HG03378 (cell line): ENCODE results near the gene MAP3K14.

Experiments used
- ATAC-seq: cut with Tn5 transposase; IDR thresholded peaks from one replicate; pipeline ENCODE4 v1.9.1; 2021; ENCODE audit warnings: mild to moderate bottlenecking, moderate library complexity; ENCODE audit not compliant: unreplicated experiment

The MAP3K14 gene

DNA sequence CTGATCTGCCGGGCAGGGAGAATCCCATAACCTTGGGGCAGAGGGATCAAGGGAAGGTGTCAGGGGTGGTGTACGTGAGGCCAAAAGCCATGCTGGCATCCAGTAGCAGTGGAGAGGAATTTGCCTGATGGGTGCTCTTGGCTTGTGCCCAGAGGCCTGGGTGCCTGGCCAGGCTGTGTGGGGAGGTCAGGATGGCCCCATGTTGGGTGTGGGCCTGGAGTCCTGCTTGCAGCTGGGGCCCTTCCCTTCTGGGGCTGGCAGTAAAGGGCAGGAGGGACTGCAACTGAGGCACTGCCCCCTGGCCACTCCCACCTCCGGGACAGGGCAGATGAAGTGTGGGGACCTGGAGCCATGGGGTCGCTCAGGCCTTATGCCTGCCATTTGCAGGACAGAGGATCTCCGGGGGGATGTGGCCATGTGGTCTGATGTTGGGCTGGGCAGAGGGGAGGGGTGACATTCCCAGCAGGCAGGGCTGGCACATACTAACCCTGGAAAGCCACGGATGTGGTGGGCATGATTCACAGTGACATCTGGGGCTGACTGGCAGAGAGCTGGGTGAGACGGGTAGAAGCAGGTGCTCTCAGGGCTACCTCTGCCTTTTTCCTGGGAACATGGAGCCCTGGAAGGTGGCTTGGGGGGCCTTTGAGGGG, 91.6 kb downstream of the MAP3K14 start:
- no peak for ATAC-seq

DNA sequence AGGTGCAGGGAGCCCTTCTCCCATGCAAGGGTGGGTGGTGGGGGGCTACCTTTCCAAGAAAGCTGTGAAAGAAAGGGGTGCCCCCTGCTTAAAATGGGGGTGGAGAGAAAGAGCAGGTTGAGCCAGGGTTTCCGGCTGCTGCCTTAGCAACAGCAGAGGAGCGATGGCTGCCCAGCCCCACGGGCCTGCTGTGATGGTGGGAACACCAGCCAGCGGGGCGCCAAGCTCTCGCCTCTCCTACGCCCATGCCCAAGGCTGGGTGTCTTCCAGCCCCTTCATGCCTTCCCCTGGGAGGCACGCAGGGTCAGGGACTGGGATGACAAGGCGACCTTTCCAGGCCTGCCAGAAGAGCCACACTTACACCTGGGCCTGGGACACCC, 92.2 kb downstream of the MAP3K14 start:
- ATAC-seq: no peak

DNA sequence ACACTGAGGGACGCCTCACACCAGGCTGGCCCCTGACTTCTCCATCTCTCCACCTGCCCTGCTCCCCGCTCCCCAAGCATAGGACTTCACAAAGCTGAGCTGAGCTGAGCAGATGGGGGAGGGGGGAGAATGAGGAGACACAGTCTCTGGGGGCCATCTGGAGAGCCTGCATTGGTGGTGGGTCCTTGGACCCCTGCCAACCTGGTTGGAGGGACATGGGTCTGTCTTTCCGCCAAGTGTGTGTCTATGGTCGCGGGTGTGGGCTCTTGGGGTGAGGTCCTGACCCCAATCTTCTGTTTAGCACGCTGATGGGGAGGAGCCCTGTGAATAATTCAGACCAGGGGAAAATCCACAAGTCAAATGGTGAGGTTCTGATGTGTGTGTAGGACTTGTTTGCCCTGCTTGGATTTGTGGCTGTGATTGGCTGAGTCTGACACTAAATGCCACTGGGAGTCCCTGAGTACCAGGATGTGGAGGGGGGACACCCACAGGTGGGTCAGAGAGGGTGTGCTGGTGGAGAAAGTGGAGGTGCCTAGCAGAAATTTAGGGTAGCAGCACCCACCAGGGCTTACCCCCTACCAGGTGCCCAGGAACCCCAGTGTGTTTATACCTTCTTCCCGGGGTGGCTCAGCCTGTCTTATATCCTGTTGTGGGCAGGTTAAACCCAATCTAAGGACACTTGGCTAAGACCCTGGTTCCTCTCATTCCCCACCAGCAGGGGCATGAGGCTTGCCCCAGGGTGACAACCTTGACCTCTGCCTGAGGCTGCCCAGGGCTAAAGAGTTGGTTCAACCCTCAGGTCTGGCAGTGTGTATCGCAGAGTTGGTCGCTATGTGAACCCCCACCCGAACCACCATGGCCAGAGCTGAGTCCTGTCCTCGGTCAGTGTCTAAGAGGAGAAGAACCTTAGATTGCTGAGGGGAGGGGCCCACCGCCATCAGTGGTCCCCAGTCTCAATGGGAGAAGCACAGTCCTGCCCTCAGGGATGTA, 93.0 kb downstream of the MAP3K14 start:
- ATAC-seq: no peak

DNA sequence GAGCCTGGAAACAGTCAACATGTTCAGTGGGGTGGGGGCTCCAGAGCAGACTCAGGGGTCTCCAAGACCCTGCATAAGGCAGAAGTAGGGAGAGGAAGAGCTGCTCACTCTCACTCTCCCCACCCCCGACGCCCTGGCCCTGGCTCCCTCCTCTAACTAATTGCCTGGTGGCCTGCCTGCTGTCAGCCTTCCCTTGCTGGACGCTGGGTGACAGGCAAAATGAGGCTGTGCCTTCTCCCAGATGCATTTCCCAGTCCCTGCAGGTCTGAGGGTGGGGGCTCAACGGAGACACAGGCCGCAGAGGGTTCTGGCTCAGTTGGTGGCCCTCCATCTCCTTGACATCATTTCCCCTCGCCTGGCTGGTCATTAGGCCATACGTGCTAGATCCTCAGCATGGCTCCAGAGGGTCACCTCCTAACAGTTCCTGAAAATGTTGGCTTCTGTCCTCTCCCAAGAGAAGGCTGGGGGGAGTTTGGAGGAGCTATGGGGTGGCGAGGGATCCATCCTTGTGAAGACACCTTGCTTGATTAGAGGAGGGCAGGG, 93.8 kb downstream of the MAP3K14 start:
- ATAC-seq: no peak

DNA sequence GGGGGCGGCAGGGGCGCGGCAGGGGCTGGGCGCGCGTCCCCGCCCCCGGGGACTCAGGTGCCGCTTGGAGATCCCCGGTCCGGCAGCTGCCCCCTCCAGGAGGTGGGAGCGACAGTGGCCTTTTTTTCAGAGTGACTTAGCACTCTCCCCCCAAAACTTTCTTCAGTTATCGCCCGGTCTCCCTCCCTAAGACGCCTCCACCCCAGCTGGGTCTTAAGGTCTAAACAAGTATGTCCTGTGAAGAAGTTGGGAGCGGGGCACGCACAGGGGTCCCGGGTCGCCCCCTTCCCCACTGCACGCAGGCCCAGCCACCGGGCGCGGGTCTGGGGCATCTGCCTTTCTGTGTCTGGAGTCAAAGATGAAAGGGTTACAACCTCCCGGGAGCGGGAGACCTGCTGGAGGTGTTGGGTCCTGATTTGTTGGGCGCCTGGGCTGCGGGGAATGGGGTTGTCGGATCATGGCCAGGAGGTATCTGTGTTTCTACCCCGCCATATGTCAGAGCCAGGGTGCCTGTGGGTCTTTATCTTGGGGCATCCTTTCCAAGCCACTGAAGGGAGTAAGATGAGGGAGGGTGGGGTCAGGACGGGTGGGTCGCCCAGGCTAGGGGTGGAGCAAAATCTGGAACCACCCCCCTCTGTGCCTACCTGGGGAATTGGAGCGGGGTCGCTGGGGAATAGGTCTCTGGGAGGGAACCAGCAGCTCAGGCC, 94.4 kb downstream of the MAP3K14 start:
- no peak for ATAC-seq

DNA sequence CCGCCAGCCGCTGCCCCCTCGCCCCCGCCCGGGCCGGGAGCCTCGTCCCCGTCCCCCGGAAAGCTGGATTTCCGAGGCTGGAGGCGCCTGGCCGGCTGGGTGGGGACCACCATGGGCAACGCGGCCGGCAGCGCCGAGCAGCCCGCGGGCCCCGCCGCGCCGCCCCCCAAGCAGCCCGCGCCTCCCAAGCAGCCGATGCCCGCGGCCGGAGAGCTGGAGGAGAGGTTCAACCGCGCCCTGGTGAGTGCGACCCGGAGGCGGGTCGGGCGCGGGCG, 94.9 kb downstream of the MAP3K14 start:
- no peak for ATAC-seq

DNA sequence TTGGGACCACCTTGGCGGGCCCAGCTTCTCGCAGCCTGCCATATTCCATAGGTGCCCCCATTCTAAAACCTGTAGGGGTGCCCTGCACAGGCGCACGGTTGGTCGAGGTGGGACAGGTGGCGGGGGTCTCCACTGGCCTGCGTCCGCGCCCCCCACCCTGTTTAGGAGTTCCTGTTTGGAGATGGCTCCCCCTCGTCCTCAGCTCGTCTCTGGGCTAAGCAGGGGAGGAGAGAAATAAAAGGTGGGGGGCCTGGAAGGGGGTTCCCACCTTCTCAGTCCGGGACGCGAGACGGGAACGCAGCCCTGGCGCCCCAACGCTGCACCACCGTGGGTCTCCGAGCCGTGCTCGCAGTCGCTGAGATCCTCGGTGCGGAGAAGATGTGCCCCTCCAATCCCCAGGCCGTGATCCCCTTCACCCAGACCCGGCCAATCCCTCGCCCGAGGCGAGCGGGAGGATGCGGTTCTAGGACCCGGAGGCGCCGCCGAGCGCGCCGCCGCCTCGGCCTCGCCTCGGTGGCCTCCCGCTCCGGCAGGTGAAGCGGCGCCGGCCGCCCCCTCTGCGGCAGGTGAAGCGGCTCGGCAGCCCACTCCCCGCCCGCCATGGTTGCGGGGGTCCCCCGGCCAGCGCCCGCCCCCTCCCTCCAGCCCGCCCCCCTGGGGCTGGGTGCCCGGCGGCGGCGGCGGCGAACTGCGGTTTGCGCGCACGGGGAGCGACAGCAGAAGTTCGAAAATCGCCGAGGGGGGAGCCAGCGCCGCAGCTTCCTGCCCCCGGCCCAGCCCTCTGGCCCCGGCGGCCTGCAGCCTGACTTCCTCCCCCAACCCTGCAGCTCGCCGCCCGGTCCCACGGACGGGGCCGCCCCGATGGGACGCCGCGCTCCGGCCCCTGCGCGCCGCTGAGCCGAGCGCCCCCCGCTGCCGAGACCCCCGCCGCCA, 95.5 kb downstream of the MAP3K14 start, which contains the start of gene FMNL1:
Gene FMNL1 (plus strand): TSS at position 805 of the 933 bp plus-strand sequence. CDS start 240 bp downstream, outside the sequence.
- ATAC-seq: no peak

DNA sequence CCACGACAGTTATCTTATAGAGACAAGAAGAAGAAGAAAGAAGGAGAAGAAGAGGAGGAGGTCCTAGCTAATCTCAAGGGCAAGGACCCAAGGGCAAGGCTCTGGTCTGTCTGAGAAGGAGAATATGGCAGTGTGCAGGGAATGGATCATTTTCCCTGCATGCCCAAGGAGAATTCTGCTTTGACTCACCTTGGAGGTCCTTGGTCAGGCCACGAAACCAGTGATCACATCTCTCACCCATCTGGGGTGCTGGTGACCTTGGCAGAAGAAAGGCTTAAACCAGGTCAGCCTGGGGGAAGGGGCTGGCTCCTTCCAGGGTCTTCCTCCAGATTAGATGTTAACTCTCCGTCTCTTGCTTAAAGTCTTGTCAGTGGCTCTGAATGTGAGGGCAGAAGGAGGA, 96.7 kb downstream of the MAP3K14 start:
- no peak for ATAC-seq

DNA sequence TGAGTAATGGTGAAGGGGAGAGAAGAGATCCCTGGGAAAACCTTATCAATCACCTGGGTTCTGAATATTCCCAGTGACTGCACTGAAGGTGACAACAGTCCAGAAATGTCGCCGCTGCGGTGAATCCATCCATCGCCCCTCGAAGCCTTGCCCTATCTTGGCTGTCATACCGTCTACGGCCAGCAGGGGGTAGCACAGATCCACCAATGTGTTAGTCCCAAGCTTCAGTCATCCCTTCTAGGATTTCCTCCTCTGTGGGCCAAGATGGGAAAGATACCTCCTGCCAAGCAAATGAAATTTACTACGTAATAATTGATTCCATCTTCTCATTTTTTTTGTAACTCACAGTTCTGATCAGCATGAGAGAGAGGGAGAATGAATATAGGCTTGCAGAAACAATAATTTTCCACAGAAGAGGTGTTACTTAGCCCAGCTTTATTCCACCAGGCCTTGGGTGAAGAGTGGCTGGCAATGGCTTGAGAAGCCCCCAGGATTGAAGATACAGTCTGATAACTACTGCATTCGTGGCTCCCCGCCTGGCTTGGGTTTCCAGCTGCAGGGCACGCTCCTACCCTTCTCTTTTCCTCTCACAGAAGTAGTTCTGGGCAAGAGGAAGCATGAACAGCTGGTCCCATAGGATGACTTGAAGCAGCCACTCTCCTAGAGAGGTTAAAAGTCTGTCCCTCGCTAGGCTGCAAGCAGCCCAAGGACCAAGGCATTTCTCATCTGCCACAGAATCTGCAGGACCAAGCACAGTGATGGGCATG, 97.7 kb downstream of the MAP3K14 start:
- no peak for ATAC-seq
